Transverse colon (tissue), 4 donors: ENCODE results near the gene OR1J2.

Experiments used
- POLR2A ChIP-seq: fragments of 450-650 bp; IDR thresholded peaks from one replicate; pipeline ENCODE4 v1.6.1; 2016; ENCODE audit warnings: antibody characterized with exemption, mild to moderate bottlenecking, moderate library complexity
- POLR2AphosphoS5 ChIP-seq, 3 donors: sonication (generic); formaldehyde crosslinking; IDR thresholded peaks; one replicate each; pipeline ENCODE4 v1.6.1; 2016; ENCODE audit warnings: antibody characterized with exemption in 3 of 3
- TF ChIP-seq, protein P1 (sequence below), 5 experiments: fragments of 200-600 bp in 3 of 5; fragments of 450-650 bp in 2 of 5; sonication (generic) in 3 of 5; IDR thresholded peaks; 1 replicate in 2 of 5; 2 replicates in 3 of 5; pipeline ENCODE4 v1.5.1; 2016 to 2017; ENCODE audit warnings: antibody characterized with exemption in 5 of 5, inconsistent platforms in 3 of 5, mild to moderate bottlenecking in 2 of 5, moderate library complexity in 1 of 5

DNA sequence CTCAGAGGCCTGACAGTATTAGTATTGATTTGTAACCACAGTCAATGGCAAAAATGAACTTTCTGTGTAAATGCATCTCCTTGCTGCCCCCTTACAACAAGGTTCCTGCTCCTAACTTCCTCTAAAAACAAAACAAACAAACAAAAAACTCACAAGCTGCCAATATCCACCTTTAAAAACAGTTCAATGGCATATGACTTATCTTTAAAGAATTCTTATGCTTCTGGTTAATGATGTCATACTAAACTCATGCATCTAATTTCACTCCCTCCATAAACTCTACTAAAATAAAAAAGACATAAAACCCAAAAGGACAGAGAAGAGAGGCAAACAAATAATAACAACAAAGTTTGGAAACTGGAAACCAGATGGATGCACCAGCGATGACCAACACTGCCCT is 25.5 kb downstream of the OR1J2 start:
- TF ChIP-seq, protein P1, sequence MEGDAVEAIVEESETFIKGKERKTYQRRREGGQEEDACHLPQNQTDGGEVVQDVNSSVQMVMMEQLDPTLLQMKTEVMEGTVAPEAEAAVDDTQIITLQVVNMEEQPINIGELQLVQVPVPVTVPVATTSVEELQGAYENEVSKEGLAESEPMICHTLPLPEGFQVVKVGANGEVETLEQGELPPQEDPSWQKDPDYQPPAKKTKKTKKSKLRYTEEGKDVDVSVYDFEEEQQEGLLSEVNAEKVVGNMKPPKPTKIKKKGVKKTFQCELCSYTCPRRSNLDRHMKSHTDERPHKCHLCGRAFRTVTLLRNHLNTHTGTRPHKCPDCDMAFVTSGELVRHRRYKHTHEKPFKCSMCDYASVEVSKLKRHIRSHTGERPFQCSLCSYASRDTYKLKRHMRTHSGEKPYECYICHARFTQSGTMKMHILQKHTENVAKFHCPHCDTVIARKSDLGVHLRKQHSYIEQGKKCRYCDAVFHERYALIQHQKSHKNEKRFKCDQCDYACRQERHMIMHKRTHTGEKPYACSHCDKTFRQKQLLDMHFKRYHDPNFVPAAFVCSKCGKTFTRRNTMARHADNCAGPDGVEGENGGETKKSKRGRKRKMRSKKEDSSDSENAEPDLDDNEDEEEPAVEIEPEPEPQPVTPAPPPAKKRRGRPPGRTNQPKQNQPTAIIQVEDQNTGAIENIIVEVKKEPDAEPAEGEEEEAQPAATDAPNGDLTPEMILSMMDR (IDR thresholded peaks at IDR 0.05) = no peak
- no peak for TF ChIP-seq POLR2AphosphoS5 (IDR thresholded peaks at IDR 0.05)
- TF ChIP-seq POLR2A = no peak
